CD4-positive, alpha-beta T cell treated with Interleukin-1 beta for 1 hour (primary cell): Measurements from ENCODE around the gene LENG8.
A peak's percentile ranks its signal among the peaks of the same experiment; 100 is the strongest.
"Not testable (repeated sequence)": the region's sequence is repeated elsewhere in the genome, so short reads cannot be mapped to it uniquely, and the experiment has no call there.

Experiments used
- DNase-seq, 2 donors: peaks; one replicate each; pipeline ENCODE4 v3.0.0-alpha.2; 2020 to 2022

The LENG8 gene

DNA sequence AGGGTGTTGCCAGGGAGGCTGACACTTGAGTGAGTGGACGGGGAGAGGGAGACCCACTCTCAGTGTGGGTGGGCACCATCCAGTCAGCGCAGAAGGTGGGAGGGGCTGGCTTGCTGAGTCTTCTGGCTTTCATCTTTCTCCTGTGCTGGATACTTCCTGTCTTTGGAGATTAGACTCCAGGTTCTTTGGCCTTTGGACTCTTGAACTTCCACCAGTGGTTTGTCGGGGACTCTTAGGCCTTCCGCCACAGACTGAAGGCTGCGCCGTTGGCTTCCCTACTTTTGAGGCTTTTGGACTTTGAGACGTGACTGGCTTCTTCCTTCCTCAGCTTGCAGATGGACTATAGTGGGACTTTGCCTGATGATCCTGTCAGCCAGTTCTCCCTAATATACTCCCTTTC, 4.3 kb upstream of the LENG8 start:
- no peak for DNase-seq

DNA sequence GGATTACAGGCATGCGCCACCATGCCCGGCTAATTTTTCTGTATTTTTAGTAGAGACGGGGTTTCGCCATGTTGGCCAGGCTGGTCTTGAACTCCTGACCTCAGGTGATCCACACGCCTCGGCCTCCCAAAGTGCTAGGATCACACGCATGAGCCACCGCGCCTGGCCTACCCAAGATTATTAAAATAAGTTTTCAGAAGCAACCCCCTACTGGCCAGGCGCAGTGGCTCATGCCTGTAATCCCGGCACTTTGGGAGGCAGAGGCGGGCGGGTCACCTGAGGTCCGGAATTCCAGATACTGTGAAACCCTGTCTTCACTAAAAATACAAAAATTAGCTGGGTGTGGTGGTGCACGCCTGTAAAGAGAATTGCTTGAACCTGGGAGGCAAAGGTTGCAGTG, 2.6 kb upstream of the LENG8 start:
- not testable (repeated sequence) for DNase-seq

DNA sequence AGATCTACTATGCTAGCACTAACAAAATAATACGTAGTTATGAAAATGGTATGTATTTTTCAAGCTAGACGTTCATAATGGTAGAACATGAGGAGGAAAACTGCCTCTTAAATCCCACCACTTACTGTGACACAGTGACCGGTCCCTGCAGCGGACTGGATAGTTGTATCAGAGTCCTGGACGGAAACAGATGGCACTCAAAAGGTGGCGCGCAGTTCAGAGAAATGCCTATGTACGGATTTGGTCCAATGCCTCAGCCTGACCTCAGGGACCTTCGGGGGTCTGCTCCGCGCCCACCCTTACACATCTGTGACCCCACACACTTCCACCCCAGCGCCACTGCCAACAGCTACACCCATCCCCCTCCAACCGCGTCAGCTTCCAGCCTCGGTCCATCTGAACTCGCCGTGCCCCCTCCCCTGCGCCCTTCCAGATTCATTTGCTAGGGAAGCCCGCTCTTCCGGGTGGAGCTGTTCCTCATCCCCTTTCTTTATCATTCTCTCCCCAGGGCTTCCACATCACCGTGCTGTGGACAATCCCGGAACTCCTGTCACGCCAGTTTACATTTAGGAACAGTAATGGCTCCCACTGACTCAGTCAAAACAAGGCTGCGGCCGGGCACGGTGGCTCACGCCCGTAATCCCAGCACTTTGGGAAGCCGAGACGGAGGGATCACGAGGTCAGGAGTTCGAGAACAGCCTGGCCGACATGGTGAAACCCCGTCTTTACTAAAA, 792 bp upstream of the LENG8 start:
- DNase-seq: peak; percentile 45 to 50

DNA sequence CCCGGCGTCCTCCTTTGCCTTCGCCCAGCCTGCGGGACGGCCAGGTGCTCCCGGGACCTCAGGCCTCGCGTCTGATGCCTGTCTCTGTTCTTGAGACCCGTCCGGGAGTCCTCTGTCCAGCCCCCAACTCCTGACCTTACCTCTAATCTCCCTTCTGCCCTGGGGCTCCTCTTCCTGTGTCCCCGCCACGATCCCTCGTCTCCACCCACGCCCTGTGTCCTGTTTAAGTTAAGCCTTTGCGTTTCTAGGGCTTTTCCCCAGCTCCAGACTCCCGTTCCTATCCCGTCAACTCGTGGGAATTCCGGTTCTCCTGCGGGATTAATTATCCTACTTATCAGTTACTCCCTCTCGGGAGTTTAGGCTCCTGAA, 686 bp downstream of the LENG8 start:
- DNase-seq: no peak

GRCh38 chr19:54451331-54451871, 2.4 kb downstream of the LENG8 start:
- peak in 1 of 2 donors; percentile 50 for DNase-seq

GRCh38 chr19:54451997-54452396, 3.0 kb downstream of the LENG8 start:
- DNase-seq: no peak

- no peak for DNase-seq
These were observed 3.6 kb downstream of the LENG8 start for GRCh38 chr19:54452626-54453025.

- DNase-seq: no peak
These were observed 5.2 kb downstream of the LENG8 start for GRCh38 chr19:54453921-54454780.

DNA sequence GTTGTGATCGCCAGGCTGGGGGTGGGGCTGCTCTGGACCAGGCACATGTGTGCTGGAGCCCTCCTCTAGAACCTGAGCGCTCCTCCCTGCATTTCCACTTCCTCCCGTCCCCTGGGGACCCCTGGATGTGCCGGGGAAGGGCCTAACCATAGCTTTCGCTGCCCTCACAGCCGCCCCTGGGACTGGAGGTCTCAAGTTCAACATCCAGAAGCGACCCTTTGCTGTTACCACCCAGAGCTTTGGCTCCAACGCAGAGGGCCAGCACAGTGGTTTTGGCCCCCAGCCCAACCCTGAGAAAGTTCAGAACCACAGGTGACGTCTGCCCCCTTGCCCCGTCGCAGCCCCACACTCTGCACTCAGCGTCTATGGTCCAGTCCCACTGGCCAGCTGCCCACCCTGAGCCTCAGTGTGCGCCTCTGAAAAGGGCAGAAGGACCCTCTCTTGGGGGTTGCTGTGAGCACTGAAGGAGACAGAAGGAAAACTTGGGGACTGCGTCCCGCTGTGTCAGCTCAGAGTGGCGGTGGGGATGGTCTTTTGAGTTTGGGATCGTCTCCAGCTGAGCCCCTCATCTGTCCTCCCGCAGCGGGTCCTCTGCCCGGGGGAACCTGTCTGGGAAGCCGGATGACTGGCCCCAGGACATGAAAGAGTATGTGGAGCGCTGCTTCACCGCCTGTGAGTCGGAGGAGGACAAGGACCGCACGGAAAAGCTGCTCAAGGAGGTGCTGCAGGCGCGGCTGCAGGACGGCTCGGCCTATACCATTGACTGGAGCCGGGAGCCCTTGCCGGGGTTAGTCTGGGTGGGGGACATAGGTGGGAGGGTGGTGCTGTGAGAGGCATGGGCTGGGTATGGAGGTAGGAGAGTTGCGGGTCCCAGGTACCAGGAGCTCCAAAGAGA, 6.0 kb downstream of the LENG8 start:
- DNase-seq: no peak

GRCh38 chr19:54455786-54456422, 6.9 kb downstream of the LENG8 start:
- DNase-seq: no peak

DNA sequence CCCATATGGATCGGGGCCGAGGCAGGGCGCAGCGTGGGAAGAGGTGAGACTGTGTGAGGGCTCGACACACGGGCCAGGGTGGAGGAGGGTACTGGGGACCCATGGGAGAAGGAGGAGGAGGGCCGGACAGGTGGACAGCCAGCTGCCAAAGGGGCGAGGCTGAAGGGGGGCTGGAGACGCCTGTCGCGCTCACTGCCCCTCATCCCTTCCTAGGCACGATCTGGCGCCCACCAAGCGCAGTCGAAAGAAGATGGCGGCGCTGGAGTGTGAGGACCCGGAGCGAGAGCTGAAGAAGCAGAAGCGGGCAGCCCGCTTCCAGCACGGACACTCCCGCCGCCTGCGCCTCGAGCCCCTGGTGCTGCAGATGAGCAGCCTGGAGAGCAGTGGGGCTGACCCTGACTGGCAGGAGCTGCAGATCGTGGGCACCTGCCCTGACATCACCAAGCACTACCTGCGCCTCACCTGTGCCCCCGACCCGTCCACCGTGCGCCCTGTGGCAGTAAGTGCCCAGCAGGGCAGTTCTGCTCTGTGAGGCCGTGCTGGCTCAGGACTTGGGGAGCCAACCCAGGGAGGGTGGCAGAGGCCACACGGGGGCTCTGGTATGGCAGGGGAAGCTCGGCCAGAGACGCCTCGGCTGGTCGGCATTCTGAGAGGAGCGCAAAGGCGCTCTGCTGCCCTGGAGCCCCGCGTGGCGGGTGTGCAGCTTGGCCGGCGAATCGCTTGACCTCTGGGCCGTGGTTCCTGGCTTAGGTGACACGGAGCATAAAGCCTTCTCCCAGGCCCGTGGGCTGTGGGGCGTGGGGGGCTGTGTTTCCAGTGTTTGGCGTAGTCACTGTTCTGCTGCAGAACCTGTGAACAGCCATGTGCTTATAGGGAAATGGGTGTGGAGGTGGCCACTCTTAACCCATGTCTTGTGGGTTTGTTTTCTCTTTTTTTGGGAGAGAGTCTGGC, 7.7 kb downstream of the LENG8 start:
- DNase-seq: no peak

GRCh38 chr19:54457773-54458647, 9.0 kb downstream of the LENG8 start:
- DNase-seq: no peak

DNA sequence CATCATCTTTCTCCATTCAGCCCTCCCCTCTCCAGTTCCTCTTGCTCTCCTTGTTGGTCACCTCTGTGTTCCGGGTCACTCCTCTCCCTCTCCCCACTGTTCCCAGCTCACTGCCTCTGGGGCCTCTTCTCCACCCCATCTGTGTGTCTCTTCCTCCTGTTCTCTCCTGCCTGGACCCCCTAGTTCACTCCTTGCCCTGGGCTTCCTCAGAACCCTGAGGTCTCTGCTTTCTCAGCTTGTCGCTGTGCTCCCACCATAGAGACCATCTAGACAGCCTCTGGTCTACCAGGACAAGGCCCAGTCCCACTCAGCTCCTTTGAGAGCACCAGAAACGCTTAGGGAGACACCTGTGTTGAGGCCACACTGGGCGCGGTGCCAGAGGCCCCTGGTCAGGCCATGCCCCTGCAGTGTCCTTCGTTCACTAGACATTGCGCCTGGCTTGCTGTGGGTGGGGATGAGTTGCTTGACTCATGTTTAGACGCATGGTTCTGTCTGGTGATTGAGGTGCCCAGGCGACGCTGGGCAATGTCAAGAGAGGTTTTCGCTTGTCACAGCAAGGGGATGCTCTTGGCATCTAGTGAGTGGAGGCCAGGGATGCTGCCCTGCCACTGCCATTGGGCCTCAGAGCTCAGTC, 9.8 kb downstream of the LENG8 start:
- DNase-seq: no peak

GRCh38 chr19:54459282-54460229, 10.6 kb downstream of the LENG8 start:
- no peak for DNase-seq

GRCh38 chr19:54460230-54461005, 11.4 kb downstream of the LENG8 start:
- no peak for DNase-seq

- no peak for DNase-seq
These were observed 12.2 kb downstream of the LENG8 start for GRCh38 chr19:54461210-54461609.

- DNase-seq: no peak
These were observed 12.6 kb downstream of the LENG8 start for GRCh38 chr19:54461613-54462012.
